ENCODE measurements around the gene FBXL16. TPM values are rescaled to one million over a fixed set of nuclear protein-coding genes. Genes with fewer than 3 reads are reported as not detected.

The FBXL16 gene
- total and polyA plus RNA-seq, 2 of the 13 experiments (the other 11 are each of a cell fraction or from before 2014, with no cell fraction given): 0.22 to 2.0 TPM

DNA sequence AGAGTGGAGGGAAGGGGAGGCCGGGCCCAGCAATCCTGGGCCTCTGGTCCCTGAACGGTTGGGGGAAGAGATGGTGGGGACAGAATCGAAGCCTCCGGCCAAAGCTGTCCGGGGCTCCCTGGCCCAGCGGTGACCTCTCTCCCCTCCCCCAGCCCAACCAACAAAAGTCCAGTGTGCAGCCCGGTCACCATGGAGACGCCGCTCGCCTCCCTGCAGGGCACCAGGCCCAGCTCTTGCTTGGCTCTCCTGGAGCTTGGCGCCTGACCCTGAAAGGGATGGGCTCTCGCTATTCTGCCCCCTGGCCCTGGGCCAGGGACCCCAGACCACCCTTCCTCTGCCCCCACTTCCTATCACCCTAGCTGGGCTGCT, 10.6 kb upstream of the FBXL16 start (continued):
- TF ChIP-seq HNF4A (CRISPR knock-in tag; IDR thresholded peaks at IDR 0.05): peak; percentile 33; the same call in 1 of the 2 replicates
- no peak for TF ChIP-seq ZNF549 (CRISPR knock-in tag; IDR thresholded peaks at IDR 0.05)
- TF ChIP-seq, protein P1, sequence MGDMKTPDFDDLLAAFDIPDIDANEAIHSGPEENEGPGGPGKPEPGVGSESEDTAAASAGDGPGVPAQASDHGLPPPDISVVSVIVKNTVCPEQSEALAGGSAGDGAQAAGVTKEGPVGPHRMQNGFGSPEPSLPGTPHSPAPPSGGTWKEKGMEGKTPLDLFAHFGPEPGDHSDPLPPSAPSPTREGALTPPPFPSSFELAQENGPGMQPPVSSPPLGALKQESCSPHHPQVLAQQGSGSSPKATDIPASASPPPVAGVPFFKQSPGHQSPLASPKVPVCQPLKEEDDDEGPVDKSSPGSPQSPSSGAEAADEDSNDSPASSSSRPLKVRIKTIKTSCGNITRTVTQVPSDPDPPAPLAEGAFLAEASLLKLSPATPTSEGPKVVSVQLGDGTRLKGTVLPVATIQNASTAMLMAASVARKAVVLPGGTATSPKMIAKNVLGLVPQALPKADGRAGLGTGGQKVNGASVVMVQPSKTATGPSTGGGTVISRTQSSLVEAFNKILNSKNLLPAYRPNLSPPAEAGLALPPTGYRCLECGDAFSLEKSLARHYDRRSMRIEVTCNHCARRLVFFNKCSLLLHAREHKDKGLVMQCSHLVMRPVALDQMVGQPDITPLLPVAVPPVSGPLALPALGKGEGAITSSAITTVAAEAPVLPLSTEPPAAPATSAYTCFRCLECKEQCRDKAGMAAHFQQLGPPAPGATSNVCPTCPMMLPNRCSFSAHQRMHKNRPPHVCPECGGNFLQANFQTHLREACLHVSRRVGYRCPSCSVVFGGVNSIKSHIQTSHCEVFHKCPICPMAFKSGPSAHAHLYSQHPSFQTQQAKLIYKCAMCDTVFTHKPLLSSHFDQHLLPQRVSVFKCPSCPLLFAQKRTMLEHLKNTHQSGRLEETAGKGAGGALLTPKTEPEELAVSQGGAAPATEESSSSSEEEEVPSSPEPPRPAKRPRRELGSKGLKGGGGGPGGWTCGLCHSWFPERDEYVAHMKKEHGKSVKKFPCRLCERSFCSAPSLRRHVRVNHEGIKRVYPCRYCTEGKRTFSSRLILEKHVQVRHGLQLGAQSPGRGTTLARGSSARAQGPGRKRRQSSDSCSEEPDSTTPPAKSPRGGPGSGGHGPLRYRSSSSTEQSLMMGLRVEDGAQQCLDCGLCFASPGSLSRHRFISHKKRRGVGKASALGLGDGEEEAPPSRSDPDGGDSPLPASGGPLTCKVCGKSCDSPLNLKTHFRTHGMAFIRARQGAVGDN (CRISPR knock-in tag; IDR thresholded peaks at IDR 0.05): peak; percentile 8; the same call in 1 of the 2 replicates
- no peak for TF ChIP-seq GATAD1 (CRISPR knock-in tag; IDR thresholded peaks at IDR 0.05)
- TF ChIP-seq, protein P2, sequence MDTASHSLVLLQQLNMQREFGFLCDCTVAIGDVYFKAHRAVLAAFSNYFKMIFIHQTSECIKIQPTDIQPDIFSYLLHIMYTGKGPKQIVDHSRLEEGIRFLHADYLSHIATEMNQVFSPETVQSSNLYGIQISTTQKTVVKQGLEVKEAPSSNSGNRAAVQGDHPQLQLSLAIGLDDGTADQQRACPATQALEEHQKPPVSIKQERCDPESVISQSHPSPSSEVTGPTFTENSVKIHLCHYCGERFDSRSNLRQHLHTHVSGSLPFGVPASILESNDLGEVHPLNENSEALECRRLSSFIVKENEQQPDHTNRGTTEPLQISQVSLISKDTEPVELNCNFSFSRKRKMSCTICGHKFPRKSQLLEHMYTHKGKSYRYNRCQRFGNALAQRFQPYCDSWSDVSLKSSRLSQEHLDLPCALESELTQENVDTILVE (CRISPR knock-in tag; IDR thresholded peaks at IDR 0.05): no peak
- 0 out of 2 replicates have a peak, but pooled peaks have one; percentile 2 for TF ChIP-seq REPIN1 (CRISPR knock-in tag; IDR thresholded peaks at IDR 0.05; ENCODE audit: borderline replicate concordance, low read depth)
- TF ChIP-seq, protein P3, sequence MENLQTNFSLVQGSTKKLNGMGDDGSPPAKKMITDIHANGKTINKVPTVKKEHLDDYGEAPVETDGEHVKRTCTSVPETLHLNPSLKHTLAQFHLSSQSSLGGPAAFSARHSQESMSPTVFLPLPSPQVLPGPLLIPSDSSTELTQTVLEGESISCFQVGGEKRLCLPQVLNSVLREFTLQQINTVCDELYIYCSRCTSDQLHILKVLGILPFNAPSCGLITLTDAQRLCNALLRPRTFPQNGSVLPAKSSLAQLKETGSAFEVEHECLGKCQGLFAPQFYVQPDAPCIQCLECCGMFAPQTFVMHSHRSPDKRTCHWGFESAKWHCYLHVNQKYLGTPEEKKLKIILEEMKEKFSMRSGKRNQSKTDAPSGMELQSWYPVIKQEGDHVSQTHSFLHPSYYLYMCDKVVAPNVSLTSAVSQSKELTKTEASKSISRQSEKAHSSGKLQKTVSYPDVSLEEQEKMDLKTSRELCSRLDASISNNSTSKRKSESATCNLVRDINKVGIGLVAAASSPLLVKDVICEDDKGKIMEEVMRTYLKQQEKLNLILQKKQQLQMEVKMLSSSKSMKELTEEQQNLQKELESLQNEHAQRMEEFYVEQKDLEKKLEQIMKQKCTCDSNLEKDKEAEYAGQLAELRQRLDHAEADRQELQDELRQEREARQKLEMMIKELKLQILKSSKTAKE (CRISPR knock-in tag; IDR thresholded peaks at IDR 0.05; ENCODE audit: borderline replicate concordance): no peak
- TF ChIP-seq HNF4G (IDR thresholded peaks at IDR 0.05; ENCODE audit: borderline replicate concordance, low read depth, low read length): peak; percentile 8; the same call in 1 of the 2 replicates
- no peak for TF ChIP-seq HNF4G (CRISPR knock-in tag; IDR thresholded peaks at IDR 0.05; ENCODE audit: borderline replicate concordance, low read depth)
- no peak for TF ChIP-seq NONO (IDR thresholded peaks at IDR 0.05)
- TF ChIP-seq NONO (CRISPR knock-in tag; conservative IDR thresholded peaks at IDR 0.05): peak; percentile 20; the same call in 1 of the 2 replicates
- peak; percentile 30; the same call in 1 of the 2 replicates for TF ChIP-seq ZBTB7A (CRISPR knock-in tag; IDR thresholded peaks at IDR 0.05)
- TF ChIP-seq U2AF2 (IDR thresholded peaks at IDR 0.05; ENCODE audit: low read depth, low read length): 0 out of 2 replicates have a peak, but pooled peaks have one; percentile 83
- TF ChIP-seq, protein P4, sequence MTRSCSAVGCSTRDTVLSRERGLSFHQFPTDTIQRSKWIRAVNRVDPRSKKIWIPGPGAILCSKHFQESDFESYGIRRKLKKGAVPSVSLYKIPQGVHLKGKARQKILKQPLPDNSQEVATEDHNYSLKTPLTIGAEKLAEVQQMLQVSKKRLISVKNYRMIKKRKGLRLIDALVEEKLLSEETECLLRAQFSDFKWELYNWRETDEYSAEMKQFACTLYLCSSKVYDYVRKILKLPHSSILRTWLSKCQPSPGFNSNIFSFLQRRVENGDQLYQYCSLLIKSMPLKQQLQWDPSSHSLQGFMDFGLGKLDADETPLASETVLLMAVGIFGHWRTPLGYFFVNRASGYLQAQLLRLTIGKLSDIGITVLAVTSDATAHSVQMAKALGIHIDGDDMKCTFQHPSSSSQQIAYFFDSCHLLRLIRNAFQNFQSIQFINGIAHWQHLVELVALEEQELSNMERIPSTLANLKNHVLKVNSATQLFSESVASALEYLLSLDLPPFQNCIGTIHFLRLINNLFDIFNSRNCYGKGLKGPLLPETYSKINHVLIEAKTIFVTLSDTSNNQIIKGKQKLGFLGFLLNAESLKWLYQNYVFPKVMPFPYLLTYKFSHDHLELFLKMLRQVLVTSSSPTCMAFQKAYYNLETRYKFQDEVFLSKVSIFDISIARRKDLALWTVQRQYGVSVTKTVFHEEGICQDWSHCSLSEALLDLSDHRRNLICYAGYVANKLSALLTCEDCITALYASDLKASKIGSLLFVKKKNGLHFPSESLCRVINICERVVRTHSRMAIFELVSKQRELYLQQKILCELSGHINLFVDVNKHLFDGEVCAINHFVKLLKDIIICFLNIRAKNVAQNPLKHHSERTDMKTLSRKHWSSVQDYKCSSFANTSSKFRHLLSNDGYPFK (CRISPR knock-in tag; IDR thresholded peaks at IDR 0.05; ENCODE audit: borderline replicate concordance): 0 out of 2 replicates have a peak, but pooled peaks have one; percentile 41
- TF ChIP-seq SAP130 (CRISPR knock-in tag; IDR thresholded peaks at IDR 0.05; ENCODE audit: low read depth): peak; percentile 58; the same call in 1 of the 2 replicates
- TF ChIP-seq ZNF12 (CRISPR knock-in tag; IDR thresholded peaks at IDR 0.05): no peak
